NAMALWA (cell line): ENCODE results near the gene LMLN.
"Not testable (repeated sequence)": the region's sequence is repeated elsewhere in the genome, so short reads cannot be mapped to it uniquely, and the experiment has no call there.

Source experiments
- DNase-seq: peaks from one replicate; pipeline ENCODE4 v3.0.0-alpha.2; 2015; ENCODE audit warnings: low spot score

Gene LMLN

GRCh38 chr3:197959891-197960693 lies at the start of gene LMLN:
Gene LMLN (plus strand): TSS chr3:197960217. CDS start chr3:197960246, 29 bp downstream.
- DNase-seq, result peak; percentile 98

GRCh38 chr3:197912741-197913476 lies 47.1 kb upstream of the LMLN start:
- no peak for DNase-seq

- no peak for DNase-seq
Observed at GRCh38 chr3:197913641-197914380, 46.2 kb upstream of the LMLN start.

GRCh38 chr3:197921429-197922275 lies 38.4 kb upstream of the LMLN start:
- not testable (repeated sequence) for DNase-seq

- DNase-seq, result peak; percentile 26
Observed at GRCh38 chr3:197926418-197926817, 33.6 kb upstream of the LMLN start.

- not testable (repeated sequence) for DNase-seq
Observed at GRCh38 chr3:197927578-197927977, 32.4 kb upstream of the LMLN start.

GRCh38 chr3:197936819-197937384 lies 23.1 kb upstream of the LMLN start:
- DNase-seq, result no peak

GRCh38 chr3:197940745-197941384 lies 19.2 kb upstream of the LMLN start:
- DNase-seq, result no peak

GRCh38 chr3:197942956-197943556 lies 17.0 kb upstream of the LMLN start:
- peak; percentile 80 for DNase-seq

- DNase-seq, result no peak
Observed at GRCh38 chr3:197949191-197949777, 10.7 kb upstream of the LMLN start.

GRCh38 chr3:197949778-197950676 lies 10.0 kb upstream of the LMLN start, which contains the start of gene RPL35A:
Gene RPL35A (plus strand): TSS chr3:197950190. CDS start chr3:197950968, 778 bp downstream.
- peak; percentile 96 for DNase-seq

- no peak for DNase-seq
Observed at GRCh38 chr3:197950677-197951061, 9.3 kb upstream of the LMLN start.

- no peak for DNase-seq
Observed at GRCh38 chr3:197951392-197951990, 8.5 kb upstream of the LMLN start.

GRCh38 chr3:197952440-197952839 lies 7.6 kb upstream of the LMLN start:
- DNase-seq, result no peak

GRCh38 chr3:197953325-197953724 lies 6.7 kb upstream of the LMLN start:
- no peak for DNase-seq

GRCh38 chr3:197953881-197954280 lies 6.1 kb upstream of the LMLN start:
- no peak for DNase-seq

GRCh38 chr3:197955892-197956477 lies 4.0 kb upstream of the LMLN start:
- DNase-seq, result peak; percentile 17

- peak; percentile 38 for DNase-seq
Observed at GRCh38 chr3:197956626-197956988, 3.4 kb upstream of the LMLN start.
